Measurements from ENCODE around the gene PRICKLE2.

The PRICKLE2 gene

GRCh38 chr3:64152676-64153466 lies 72.4 kb downstream of the PRICKLE2 start:
- TF ChIP-seq CTCF (IDR thresholded peaks at IDR 0.05; ENCODE audit: low read depth, low read length, poor library complexity, severe bottlenecking) (no peak), EZH2phosphoT487 (IDR thresholded peaks at IDR 0.05; ENCODE audit: borderline replicate concordance, low read length) (no peak)
- Histone ChIP-seq H3K4me3 (ENCODE audit: low read length) (no peak overlapping the region), H3K27ac (ENCODE audit: low read depth, low read length) (no peak overlapping the region), H3K4me2 (ENCODE audit: low read length) (no peak overlapping the region), H3K79me2 (ENCODE audit: control insufficient read depth, low read length) (peaks cover 3% of the 10 kb centered on the region; the same call in 1 of the 2 replicates), H3K9me3 (ENCODE audit: control insufficient read depth, insufficient read depth, low read length) (no peaks in the 10 kb centered on the region), H3K27me3 (ENCODE audit: control insufficient read depth, low read length) (peaks cover under 1% of the 10 kb centered on the region; the same call in 1 of the 2 replicates), H4K20me1 (ENCODE audit: control insufficient read depth, insufficient read depth, low read depth, low read length) (no peaks in the 10 kb centered on the region), H3K4me1 (ENCODE audit: control insufficient read depth, low read length) (no peaks in the 10 kb centered on the region), H3K9me2 (replicated peaks; ENCODE audit: control insufficient read depth, low read length) (no peaks in the 10 kb centered on the region), H3F3A (ENCODE audit: control insufficient read depth, insufficient read depth) (no peaks in the 10 kb centered on the region), H3K36me3 (ENCODE audit: control insufficient read depth, low read length) (no peaks in the 10 kb centered on the region)

- H3K4me2 ChIP-seq (ENCODE audit: low read length) = no peak overlapping the region
- no peaks in the 10 kb centered on the region for H4K20me1 ChIP-seq (ENCODE audit: control insufficient read depth, insufficient read depth, low read depth, low read length)
- no peak for TF ChIP-seq CTCF (IDR thresholded peaks at IDR 0.05; ENCODE audit: low read depth, low read length, poor library complexity, severe bottlenecking)
- no peak for TF ChIP-seq EZH2phosphoT487 (IDR thresholded peaks at IDR 0.05; ENCODE audit: borderline replicate concordance, low read length)
- H3K79me2 ChIP-seq (ENCODE audit: control insufficient read depth, low read length) = peaks cover 3% of the 10 kb centered on the region; the same call in 1 of the 2 replicates
- H3K27ac ChIP-seq (ENCODE audit: low read depth, low read length) = no peak overlapping the region
- H3K4me1 ChIP-seq (ENCODE audit: control insufficient read depth, low read length) = no peaks in the 10 kb centered on the region
- no peaks in the 10 kb centered on the region for H3K9me3 ChIP-seq (ENCODE audit: control insufficient read depth, insufficient read depth, low read length)
- no peaks in the 10 kb centered on the region for H3K36me3 ChIP-seq (ENCODE audit: control insufficient read depth, low read length)
- H3F3A ChIP-seq (ENCODE audit: control insufficient read depth, insufficient read depth) = no peaks in the 10 kb centered on the region
- no peaks in the 10 kb centered on the region for H3K27me3 ChIP-seq (ENCODE audit: control insufficient read depth, low read length)
- no peak overlapping the region for H3K4me3 ChIP-seq (ENCODE audit: low read length)
- no peaks in the 10 kb centered on the region for H3K9me2 ChIP-seq (replicated peaks; ENCODE audit: control insufficient read depth, low read length)
These were observed 73.2 kb downstream of the PRICKLE2 start for GRCh38 chr3:64152086-64152485.

- TF ChIP-seq CTCF (IDR thresholded peaks at IDR 0.05; ENCODE audit: low read depth, low read length, poor library complexity, severe bottlenecking) (no peak), EZH2phosphoT487 (IDR thresholded peaks at IDR 0.05; ENCODE audit: borderline replicate concordance, low read length) (no peak)
- no peaks in the 10 kb centered on the region for H3K9me2 ChIP-seq (replicated peaks; ENCODE audit: control insufficient read depth, low read length)
- no peak overlapping the region for H3K4me3 ChIP-seq (ENCODE audit: low read length)
- H3K27me3 ChIP-seq (ENCODE audit: control insufficient read depth, low read length) = no peaks in the 10 kb centered on the region
- no peak overlapping the region for H3K27ac ChIP-seq (ENCODE audit: low read depth, low read length)
- H3K36me3 ChIP-seq (ENCODE audit: control insufficient read depth, low read length) = no peaks in the 10 kb centered on the region
- H3K4me1 ChIP-seq (ENCODE audit: control insufficient read depth, low read length) = no peaks in the 10 kb centered on the region
- no peaks in the 10 kb centered on the region for H3F3A ChIP-seq (ENCODE audit: control insufficient read depth, insufficient read depth)
- no peaks in the 10 kb centered on the region for H4K20me1 ChIP-seq (ENCODE audit: control insufficient read depth, insufficient read depth, low read depth, low read length)
- H3K9me3 ChIP-seq (ENCODE audit: control insufficient read depth, insufficient read depth, low read length) = no peaks in the 10 kb centered on the region
- H3K4me2 ChIP-seq (ENCODE audit: low read length) = no peak overlapping the region
- peaks cover 3% of the 10 kb centered on the region; the same call in 1 of the 2 replicates for H3K79me2 ChIP-seq (ENCODE audit: control insufficient read depth, low read length)
These were observed 73.9 kb downstream of the PRICKLE2 start for GRCh38 chr3:64151342-64151871.

Measured in DOHH2 (cell line).